GM18508 (cell line): Measurements from ENCODE around the gene ZNF570.

Experiments used
- ATAC-seq: cut with Tn5 transposase; IDR thresholded peaks from one replicate; pipeline ENCODE4 v1.9.1; 2021; ENCODE audit warnings: moderate number of reproducible peaks; ENCODE audit not compliant: insufficient read depth, unreplicated experiment

Gene ZNF570

DNA sequence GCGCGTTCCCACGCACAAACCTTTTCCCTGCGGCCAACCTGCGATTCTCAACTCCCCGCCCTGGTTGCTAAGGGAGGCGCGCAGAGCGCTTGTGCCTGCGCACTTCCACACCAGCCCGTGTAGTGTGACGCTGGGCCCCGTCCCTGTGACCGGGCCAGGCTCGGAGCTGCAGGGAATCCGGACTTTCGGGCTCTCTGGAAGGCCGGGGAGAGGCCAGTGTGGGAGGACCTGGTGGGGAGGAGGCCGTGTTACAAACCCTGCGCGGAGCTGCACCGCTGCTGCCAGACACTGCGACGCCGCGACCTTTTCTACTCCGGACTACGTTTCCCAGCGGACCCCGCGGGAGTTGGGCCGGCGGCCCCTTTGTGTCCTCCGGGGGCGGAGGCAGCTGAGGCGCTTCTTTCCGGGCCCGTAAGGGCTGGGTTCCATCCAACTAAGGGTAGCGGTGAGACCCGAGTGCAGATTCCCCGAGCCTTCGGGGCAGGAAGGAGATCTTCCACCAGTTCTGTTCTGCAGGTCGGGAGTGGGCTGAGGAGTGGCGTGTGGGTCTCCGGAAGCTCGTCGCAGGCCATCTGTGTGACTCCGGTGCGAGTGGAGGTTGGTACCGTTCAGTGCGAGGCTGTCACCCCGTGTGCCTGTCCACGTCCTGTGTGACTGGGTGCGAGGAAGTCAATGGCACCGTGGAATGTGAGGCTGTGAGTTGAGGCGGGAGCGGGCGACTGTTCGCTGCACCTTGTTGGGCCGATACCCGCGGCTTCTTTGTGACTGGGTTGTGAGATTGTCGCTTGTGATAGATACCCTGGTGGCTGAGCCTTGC lies at the start of gene ZNF570:
Gene ZNF570 (plus strand): TSS at position 396 of the 817 bp plus-strand sequence. CDS start 999 bp downstream, outside the sequence.
- no peak for ATAC-seq

GRCh38 chr19:37452500-37453245 lies 16.5 kb upstream of the ZNF570 start:
- ATAC-seq: no peak

DNA sequence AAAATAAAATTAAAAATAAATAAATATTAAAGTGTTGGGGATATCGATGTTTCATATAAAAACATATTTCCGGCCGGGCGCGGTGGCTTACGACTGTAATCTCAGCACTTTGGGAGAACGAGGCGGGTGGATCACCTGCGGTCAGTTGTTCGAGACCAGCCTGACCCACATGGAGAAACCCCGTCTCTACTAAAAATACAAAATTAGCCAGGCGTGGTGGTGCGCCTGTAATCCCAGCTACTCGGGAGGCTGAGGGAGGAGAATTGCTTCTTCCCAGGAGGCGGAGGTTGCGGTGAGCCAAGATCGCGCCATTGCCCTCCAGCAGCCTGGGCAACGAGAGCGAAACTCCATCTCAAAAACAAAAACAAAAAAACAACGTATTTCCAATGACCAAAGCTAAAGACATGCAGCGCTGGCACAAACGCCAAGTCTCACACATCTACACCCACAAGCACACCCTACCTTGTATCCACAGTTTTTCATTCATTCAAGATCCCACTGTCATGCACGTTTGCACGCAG lies 2.8 kb upstream of the ZNF570 start:
- no peak for ATAC-seq

DNA sequence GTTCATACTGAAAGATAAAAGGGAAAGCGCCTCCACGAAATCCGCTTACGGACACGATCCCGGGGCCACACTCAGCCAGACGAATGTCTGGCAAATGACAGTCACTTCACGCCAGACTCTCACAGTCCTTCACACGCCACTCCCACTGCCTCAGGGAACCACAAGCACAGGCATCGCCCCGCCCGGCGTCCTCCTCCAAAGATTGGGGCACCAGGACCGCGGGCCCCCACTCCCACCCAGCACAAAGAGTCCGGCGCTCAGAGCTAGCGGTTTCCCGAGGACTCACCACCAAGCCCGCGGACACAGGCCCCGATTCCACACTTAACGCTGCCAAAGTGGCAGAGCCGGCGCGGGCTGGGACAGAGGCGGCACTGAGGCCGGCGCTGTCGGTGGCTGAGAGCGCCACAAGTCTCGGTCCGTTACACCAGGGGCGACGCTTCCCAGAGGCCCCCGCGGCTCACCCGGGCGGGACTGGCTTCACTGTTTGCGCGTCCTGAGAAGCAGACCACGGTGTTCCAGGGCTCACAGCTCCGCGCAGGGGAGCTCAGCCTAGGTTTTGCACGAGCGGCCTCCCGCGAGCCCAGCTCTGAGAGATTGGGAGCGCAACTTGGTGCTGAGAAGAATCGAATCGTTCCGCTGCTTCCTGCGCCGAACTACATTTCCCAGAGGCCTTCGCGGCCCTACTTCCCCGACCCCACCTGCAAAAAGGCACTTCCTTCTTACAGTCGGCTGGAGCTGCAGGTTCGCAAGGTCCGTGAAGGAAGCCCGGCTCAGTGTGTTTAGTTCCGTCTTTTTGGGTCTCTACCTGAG lies 2.2 kb upstream of the ZNF570 start, which contains the start of gene ZNF569:
Gene ZNF569 (minus strand): TSS at position 647 of the 810 bp plus-strand sequence. CDS start 22,523 bp downstream, outside the sequence.
- ATAC-seq: peak; percentile 46

- ATAC-seq: no peak
Measured at GRCh38 chr19:37467608-37468090, 1.5 kb upstream of the ZNF570 start.

- ATAC-seq: no peak
Measured at GRCh38 chr19:37470216-37470615, 1.1 kb downstream of the ZNF570 start.

DNA sequence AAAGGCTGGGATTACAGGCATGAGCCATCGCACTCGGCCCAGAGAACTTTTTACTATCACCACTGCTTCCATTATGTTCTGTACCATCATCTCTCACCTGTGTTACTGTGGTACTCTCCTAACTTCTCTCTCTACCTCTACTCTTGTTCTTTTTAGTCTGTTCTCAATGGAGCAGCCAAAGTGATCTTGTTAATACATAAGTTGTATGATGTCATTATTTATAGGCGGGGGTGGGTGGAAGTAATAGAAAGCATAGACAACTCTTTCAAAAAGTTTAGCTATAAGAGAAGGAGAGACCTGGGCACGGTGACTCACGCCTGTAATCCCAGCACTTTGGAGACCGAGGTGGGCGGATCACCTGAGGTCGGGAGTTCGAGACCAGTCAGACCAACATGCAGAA lies 3.0 kb downstream of the ZNF570 start:
- no peak for ATAC-seq

DNA sequence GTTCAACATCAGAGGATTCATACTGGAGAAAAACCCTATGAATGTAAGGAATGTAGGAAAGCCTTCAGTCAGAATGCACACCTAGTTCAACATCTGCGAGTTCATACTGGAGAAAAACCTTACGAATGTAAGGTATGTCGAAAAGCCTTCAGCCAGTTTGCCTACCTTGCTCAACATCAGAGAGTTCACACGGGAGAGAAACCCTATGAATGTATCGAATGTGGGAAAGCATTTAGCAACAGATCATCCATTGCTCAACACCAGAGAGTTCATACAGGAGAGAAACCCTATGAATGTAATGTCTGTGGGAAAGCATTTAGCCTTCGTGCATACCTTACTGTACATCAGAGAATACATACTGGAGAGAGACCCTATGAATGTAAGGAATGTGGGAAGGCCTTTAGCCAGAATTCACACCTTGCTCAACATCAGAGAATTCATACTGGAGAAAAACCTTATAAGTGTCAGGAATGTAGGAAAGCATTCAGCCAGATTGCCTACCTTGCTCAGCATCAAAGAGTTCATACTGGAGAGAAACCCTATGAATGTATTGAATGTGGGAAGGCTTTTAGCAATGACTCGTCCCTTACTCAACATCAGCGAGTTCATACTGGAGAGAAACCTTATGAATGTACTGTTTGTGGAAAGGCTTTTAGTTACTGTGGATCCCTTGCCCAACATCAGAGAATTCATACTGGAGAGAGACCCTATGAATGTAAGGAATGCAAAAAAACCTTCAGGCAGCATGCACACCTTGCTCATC lies 15.4 kb downstream of the ZNF570 start:
- no peak for ATAC-seq

DNA sequence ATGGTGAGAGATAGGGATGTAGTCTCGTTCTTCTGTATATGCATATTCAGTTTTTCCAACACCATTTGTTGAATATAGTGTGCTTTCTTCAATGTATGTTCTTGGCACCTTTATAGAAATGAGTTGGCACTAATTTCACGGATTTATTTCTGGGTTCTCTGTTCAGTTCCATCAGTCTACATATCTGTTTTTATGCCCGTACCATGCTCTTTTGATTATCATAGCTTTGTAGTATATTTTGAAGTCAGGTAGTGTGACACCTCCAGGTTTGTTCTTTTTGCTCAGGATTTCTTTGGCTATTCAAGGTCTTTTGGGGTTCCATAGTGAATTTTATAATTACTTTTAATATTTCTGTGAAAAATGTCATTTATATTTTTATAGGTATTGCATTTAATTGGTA lies 23.1 kb downstream of the ZNF570 start:
- ATAC-seq: no peak

- no peak for ATAC-seq
Measured at GRCh38 chr19:37505958-37506386, 36.8 kb downstream of the ZNF570 start.

DNA sequence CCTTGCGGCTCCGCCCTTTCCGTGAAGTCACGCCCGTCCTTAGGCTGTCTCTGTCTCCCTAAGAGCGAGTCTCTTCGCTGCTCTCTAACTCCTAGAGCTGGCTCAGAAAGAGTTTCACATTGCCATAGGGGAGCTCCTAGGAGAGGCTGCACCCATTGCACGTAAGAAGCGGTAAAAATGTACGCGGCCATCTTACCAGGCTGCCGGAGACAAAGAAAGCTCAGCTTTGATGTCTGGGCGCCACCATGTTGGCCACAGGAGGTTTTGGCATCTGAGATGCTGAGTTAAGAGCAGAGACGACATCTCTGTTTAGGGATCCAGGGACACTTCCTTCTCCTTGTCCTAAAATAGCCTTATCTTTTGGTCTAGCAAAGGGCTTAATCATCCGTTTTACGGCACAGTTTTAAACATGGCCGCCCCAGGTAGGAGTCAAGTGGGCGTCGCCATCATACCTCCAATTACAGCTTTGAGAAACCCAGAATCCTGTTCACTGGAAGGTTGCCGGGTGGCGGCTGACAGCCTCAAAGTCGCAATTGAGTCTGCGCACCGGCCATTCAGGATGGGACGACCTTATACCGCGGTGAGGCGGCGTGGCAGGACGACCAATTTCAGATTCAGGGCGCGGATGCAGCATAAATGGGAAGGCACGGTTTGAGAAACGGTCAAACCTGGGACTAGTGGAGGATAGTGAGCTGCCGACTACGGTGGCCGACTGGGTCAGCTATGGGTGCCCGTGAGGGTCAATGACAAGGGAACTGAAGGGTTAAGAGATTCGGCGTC lies 37.4 kb downstream of the ZNF570 start, which contains the start of gene ZNF793:
Gene ZNF793 (plus strand): TSS at position 553 of the 780 bp plus-strand sequence. CDS start 16,501 bp downstream, outside the sequence.
- no peak for ATAC-seq

DNA sequence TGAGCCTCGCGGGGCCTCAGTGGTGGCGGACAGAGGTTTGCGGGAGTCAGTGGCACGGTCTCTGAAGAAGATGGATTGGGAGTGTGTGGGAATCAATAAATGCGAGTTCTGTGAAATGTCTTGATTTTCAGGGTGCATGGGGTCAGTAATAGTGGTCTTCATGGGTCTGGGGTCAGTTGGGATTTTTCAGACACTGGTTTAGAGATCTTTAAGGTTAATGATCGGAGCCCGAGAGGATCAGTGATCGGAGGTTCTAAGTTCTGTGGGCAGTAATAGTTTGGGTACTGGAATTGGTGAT lies 38.0 kb downstream of the ZNF570 start:
- no peak for ATAC-seq

DNA sequence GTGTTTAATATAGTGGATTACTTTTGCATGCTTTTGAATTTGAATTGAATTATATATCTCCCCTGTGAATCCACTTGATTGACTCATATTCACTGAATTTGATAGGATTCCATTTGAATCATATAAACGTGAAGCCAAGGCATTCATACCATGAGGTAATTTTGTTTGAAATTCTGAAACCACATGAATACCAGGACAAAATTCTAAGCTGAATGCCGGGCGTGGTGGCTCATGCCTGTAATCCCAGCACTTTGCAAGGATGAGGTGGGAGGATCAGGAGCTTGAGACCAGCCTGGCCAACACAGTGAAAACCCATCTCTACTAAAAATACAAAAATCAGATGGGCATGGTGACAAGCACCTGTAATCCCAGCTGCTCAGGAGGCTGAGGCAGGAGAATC lies 42.0 kb downstream of the ZNF570 start:
- ATAC-seq: no peak

DNA sequence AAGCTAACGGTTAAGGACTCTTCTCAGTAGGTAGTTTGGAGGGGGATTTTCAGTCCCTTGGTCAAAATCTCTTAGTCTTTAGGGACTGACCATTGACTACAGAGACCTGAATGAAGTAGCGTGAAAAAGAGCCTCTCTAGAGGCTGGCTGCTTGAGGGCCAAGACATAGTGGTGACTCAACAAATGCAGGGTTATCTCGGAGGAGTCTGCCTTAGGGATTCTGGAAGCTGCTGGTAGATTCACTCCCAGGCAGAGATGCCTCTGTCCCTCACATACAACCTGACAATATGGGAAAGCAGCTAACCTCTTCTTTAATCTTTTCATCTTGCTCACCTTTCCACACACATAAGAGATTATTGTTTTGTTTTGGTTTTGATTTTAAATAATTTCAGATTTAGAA lies 42.7 kb downstream of the ZNF570 start:
- no peak for ATAC-seq

- no peak for ATAC-seq
Measured at GRCh38 chr19:37513397-37513796, 44.2 kb downstream of the ZNF570 start.

DNA sequence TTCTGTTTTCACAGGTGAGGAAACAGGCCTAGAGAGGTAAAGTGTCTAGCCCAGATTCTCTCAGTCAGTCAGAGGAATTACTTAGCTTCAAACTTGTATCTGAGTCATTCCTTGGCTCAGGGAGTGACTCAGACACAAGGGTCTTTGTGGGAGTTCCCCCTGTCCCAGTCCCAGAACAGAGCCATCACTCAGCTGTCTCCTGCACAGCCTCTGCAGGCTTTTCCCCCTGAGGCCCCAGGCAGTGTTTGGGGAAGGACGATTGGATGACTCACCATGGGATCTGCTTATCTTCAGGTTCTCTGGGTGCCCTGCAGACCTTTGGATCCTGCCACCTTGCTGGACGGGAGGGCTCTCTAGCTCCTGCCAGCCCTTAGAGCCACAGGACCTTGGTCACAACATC lies 50.7 kb downstream of the ZNF570 start:
- no peak for ATAC-seq

- ATAC-seq: no peak
Measured at GRCh38 chr19:37537391-37537947, 68.3 kb downstream of the ZNF570 start.
